ENCODE measurements around the gene EEIG1.

DNA sequence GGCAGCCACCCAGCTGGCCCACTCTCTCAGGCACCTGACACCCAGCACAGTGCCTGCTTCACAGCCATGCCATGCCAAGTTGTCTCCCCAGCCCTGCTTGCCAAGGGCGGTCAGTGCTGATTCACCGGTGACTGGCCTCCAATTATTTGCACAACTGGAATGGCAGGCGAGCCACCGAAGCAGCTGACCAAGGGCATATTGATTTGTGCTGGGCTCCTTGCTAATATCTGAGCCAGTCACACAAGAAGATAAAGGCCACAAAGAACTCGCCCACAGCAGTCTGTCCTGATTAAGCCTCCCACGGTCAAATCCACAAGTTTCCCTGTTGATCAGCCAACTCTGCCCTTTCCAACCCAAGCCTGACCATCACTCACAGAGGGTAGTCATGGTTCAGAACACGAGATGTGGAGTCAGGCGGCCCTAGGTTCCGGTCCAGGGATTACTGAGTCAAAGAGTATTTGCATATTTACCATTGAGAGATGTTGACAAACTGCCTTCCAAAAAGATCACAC is 6.4 kb upstream of the EEIG1 start:
- TF ChIP-seq, protein P1, sequence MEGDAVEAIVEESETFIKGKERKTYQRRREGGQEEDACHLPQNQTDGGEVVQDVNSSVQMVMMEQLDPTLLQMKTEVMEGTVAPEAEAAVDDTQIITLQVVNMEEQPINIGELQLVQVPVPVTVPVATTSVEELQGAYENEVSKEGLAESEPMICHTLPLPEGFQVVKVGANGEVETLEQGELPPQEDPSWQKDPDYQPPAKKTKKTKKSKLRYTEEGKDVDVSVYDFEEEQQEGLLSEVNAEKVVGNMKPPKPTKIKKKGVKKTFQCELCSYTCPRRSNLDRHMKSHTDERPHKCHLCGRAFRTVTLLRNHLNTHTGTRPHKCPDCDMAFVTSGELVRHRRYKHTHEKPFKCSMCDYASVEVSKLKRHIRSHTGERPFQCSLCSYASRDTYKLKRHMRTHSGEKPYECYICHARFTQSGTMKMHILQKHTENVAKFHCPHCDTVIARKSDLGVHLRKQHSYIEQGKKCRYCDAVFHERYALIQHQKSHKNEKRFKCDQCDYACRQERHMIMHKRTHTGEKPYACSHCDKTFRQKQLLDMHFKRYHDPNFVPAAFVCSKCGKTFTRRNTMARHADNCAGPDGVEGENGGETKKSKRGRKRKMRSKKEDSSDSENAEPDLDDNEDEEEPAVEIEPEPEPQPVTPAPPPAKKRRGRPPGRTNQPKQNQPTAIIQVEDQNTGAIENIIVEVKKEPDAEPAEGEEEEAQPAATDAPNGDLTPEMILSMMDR (IDR thresholded peaks at IDR 0.05) = no peak
- no peak for TF ChIP-seq POLR2A (IDR thresholded peaks at IDR 0.05)

Data from Peyer's patch (tissue), 4 donors.